Chondrocyte (in vitro differentiated cells): ENCODE results near the gene PSAT1. TPM values are rescaled to one million over a fixed set of nuclear protein-coding genes. Genes with fewer than 3 reads are reported as not detected.

ENCODE experiments used
- DNase-seq: peaks from one replicate; pipeline ENCODE4 v3.0.0; 2021; ENCODE audit warnings: mixed read lengths, low spot score
- H3K27ac Mint-ChIP-seq: one replicate; pipeline ENCODE4 v1.8.0; 2021; ENCODE audit warnings: mild to moderate bottlenecking, moderate library complexity, mixed read lengths; ENCODE audit not compliant: unreplicated experiment
- H3K27me3 Mint-ChIP-seq: 2 replicates; pipeline ENCODE4 v1.8.0; 2021; ENCODE audit warnings: low read depth, mixed read lengths
- H3K36me3 Mint-ChIP-seq: 2 replicates; pipeline ENCODE4 v1.8.0; 2021; ENCODE audit warnings: low read depth, mixed read lengths
- H3K4me1 Mint-ChIP-seq: 2 replicates; pipeline ENCODE4 v1.8.0; 2021; ENCODE audit warnings: low read depth, mild to moderate bottlenecking, mixed read lengths
- H3K4me3 Mint-ChIP-seq: one replicate; pipeline ENCODE4 v1.8.0; 2021; ENCODE audit warnings: mild to moderate bottlenecking, moderate library complexity, mixed read lengths; ENCODE audit not compliant: unreplicated experiment
- H3K9me3 Mint-ChIP-seq: 2 replicates; pipeline ENCODE4 v1.8.0; 2021; ENCODE audit warnings: low read depth, mixed read lengths
- CTCF ChIP-seq: fragments of 200-600 bp; sonication (generic); IDR thresholded peaks from 2 replicates; pipeline ENCODE4 v1.5.0; 2021; ENCODE audit warnings: antibody characterized with exemption, mild to moderate bottlenecking, moderate library complexity
- long read RNA-seq: library from polyadenylated mRNA; stranded (forward); transcript quantifications from one replicate; pipeline ENCODE4 v2.0.0, GENCODE V29; 2021
- total RNA-seq: library from RNA; stranded (reverse); gene quantifications from 3 replicates; pipeline ENCODE4 v1.2.1, GENCODE V29; 2021

PSAT1 gene
- total RNA-seq = 45.0 to 302 TPM (median 299 TPM) in 3 replicates
- long read RNA-seq, transcript PSAT1-201 (8 exons, 1,411 nt) = minor isoform, 11 of 658 reads
- long read RNA-seq, transcript PSAT1-202 (9 exons, 2,188 nt) = major isoform, 615 of 658 reads
- long read RNA-seq, partial matches to known transcripts = 21 of 658 reads
- long read RNA-seq, other reads (novel, unspliced or antisense) = 11 of 658 reads

DNA sequence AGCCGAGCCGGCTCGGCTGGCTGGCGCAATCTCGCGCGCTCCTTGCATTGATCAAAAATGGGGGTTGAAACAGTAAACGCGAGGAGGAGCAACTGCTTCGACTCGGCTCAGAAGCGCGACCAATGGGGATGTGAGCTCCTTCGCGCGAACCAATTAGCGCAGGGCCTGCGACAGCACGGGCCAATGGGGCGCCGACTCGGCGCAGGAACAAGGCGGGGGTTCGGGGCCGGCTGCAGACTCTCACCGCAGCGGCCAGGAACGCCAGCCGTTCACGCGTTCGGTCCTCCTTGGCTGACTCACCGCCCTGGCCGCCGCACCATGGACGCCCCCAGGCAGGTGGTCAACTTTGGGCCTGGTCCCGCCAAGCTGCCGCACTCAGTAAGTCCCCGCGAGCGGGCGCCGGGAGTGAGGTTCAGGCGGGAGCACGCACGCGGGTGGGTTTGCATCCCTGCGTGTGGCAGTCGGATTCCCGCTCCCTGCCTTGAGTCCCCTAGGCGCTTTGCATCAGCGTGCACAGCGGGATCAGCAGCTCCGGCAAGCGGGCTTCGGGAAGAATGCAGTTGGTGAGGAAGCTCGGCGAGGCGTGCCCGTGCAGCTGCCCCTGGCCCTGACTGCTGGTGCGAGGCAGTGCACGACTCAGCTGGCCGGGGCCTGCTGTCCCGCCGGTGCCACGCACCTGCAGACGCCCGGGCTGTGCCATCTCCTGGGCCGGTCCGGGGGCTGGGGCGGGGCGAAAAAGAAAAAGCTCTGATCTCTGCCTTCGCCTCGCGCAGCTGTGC lies at the start of gene PSAT1:
TSS of gene PSAT1 (plus strand) at position 233 of the 779 bp plus-strand sequence. CDS start at position 319, 86 bp downstream.
- H3K36me3 Mint-ChIP-seq = peaks cover 9% of the 10 kb centered on the region
- peaks cover 46% of the 10 kb centered on the region for H3K4me1 Mint-ChIP-seq
- DNase-seq = peak; percentile 94
- TF ChIP-seq CTCF = peak; percentile 42
- no peaks in the 10 kb centered on the region for H3K27me3 Mint-ChIP-seq
- H3K27ac Mint-ChIP-seq = peak within 1 kb of the TSS; percentile 99
- peak within 1 kb of the TSS; percentile 91 for H3K4me3 Mint-ChIP-seq
- no peaks in the 10 kb centered on the region for H3K9me3 Mint-ChIP-seq

GRCh38 chr9:78248635-78249034 lies 48.3 kb upstream of the PSAT1 start:
- H3K27me3 Mint-ChIP-seq = no peaks in the 10 kb centered on the region
- peaks cover 5% of the 10 kb centered on the region for H3K4me1 Mint-ChIP-seq
- DNase-seq = no peak
- H3K4me3 Mint-ChIP-seq = no peak overlapping the region
- no peak overlapping the region for H3K27ac Mint-ChIP-seq
- H3K9me3 Mint-ChIP-seq = no peaks in the 10 kb centered on the region
- H3K36me3 Mint-ChIP-seq = peaks cover 9% of the 10 kb centered on the region
- TF ChIP-seq CTCF = no peak

DNA sequence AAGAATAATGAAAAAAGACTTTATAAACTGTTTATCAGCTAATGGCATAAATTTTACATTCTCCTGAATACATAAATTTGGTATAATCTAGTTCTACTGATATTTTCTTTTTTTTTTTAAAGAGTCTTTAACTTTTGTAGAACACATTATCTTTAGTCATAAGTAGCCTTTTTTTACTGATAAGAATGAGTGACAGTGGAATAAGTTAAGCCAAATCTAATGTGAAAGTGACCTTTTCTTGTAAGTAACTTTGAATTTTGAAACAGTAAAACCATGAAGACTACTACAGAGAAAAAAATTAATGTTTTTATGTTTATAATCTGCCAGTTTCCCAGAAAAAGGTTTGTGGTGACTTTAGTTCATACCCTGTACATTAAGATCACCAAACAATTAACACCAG lies 47.4 kb upstream of the PSAT1 start:
- no peak for DNase-seq
- Mint-ChIP-seq H3K9me3 (no peaks in the 10 kb centered on the region), H3K4me1 (peaks cover 5% of the 10 kb centered on the region), H3K36me3 (peaks cover 9% of the 10 kb centered on the region), H3K27me3 (no peaks in the 10 kb centered on the region), H3K27ac (no peak overlapping the region), H3K4me3 (no peak overlapping the region)
- TF ChIP-seq CTCF = no peak

DNA sequence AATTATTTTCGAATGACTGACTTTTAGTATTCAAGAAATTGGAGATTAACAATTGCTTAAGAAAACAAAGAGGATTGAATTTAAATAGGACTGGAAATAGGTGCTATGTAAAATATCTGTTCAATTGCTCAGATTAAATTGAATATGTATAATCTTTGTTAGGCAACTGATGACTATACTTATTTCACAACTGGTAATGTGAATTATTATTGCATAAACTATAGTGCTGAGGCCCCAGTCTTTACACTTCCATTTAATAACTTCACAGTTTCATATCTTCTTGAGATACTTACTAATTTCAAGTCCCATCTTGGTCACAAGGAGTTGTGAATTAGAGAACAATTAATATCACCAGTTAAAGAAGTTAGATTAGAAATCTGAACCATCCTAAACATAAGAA lies 44.3 kb upstream of the PSAT1 start:
- Mint-ChIP-seq H3K4me1 (peaks cover 5% of the 10 kb centered on the region), H3K4me3 (no peak overlapping the region), H3K27me3 (no peaks in the 10 kb centered on the region), H3K27ac (no peak overlapping the region), H3K36me3 (peaks cover 9% of the 10 kb centered on the region), H3K9me3 (no peaks in the 10 kb centered on the region)
- DNase-seq = no peak
- TF ChIP-seq CTCF = no peak

DNA sequence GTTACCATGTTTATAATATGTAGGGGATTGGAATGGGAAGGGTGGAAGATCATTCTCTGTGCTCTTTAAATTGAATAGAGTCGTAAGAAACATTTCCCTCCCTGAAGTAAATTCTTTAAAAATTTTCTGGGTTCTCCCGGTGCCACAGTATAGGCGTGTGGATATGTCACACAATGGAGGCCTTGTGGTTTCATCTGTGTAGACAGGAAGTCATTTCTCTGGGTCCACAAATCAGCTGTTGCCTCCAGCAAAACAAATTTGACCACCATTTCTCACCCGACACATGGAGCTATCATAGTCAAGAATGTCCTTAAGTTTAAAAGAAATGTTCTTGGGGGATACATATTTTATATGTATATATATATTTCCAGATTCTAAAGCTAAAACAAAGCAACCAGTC lies 43.6 kb upstream of the PSAT1 start:
- Mint-ChIP-seq H3K4me1 (peaks cover 5% of the 10 kb centered on the region), H3K4me3 (no peak overlapping the region), H3K27ac (no peak overlapping the region), H3K27me3 (no peaks in the 10 kb centered on the region), H3K9me3 (no peaks in the 10 kb centered on the region), H3K36me3 (peaks cover 7% of the 10 kb centered on the region)
- no peak for TF ChIP-seq CTCF
- DNase-seq = no peak
